ENCODE results near the gene MRTFA.
A peak's percentile ranks its signal among the peaks of the same experiment; 100 is the strongest.

Gene MRTFA

GRCh38 chr22:40485813-40486667 lies 150.5 kb downstream of the MRTFA start:
- DNase-seq, result no peak

GRCh38 chr22:40484906-40485669 lies 151.4 kb downstream of the MRTFA start:
- no peak for DNase-seq

- DNase-seq, result no peak
Measured at GRCh38 chr22:40482886-40483285, 153.6 kb downstream of the MRTFA start.

GRCh38 chr22:40482391-40482790 lies 154.1 kb downstream of the MRTFA start:
- DNase-seq, result no peak

GRCh38 chr22:40480996-40481395 lies 155.5 kb downstream of the MRTFA start:
- no peak for DNase-seq

- DNase-seq, result no peak
Measured at GRCh38 chr22:40479887-40480538, 156.5 kb downstream of the MRTFA start.

GRCh38 chr22:40479126-40479800 lies 157.3 kb downstream of the MRTFA start:
- no peak for DNase-seq

GRCh38 chr22:40478338-40479125 lies 158.0 kb downstream of the MRTFA start:
- DNase-seq, result no peak

GRCh38 chr22:40477683-40478337 lies 158.7 kb downstream of the MRTFA start:
- no peak for DNase-seq

- no peak for DNase-seq
Measured at GRCh38 chr22:40476341-40476740, 160.2 kb downstream of the MRTFA start.

- no peak for DNase-seq
Measured at GRCh38 chr22:40473703-40474102, 162.8 kb downstream of the MRTFA start.

- DNase-seq, result no peak
Measured at GRCh38 chr22:40472579-40472978, 163.9 kb downstream of the MRTFA start.

- DNase-seq, result no peak
Measured at GRCh38 chr22:40472051-40472450, 164.5 kb downstream of the MRTFA start.

- DNase-seq, result no peak
Measured at GRCh38 chr22:40469181-40469580, 167.3 kb downstream of the MRTFA start.

GRCh38 chr22:40468616-40469015 lies 167.9 kb downstream of the MRTFA start:
- no peak for DNase-seq

GRCh38 chr22:40466976-40467375 lies 169.5 kb downstream of the MRTFA start:
- no peak for DNase-seq

- DNase-seq, result peak; percentile 15 to 26
Measured at GRCh38 chr22:40463683-40464082, 172.8 kb downstream of the MRTFA start.

- peak; percentile 48 for DNase-seq
Measured at GRCh38 chr22:40463017-40463631, 173.4 kb downstream of the MRTFA start.

GRCh38 chr22:40462195-40462984 lies 174.1 kb downstream of the MRTFA start:
- DNase-seq, result peak; percentile 35 to 43

- DNase-seq, result no peak
Measured at GRCh38 chr22:40453671-40454070, 182.8 kb downstream of the MRTFA start.
